Measurements from ENCODE around the gene SETD1A.

DNA sequence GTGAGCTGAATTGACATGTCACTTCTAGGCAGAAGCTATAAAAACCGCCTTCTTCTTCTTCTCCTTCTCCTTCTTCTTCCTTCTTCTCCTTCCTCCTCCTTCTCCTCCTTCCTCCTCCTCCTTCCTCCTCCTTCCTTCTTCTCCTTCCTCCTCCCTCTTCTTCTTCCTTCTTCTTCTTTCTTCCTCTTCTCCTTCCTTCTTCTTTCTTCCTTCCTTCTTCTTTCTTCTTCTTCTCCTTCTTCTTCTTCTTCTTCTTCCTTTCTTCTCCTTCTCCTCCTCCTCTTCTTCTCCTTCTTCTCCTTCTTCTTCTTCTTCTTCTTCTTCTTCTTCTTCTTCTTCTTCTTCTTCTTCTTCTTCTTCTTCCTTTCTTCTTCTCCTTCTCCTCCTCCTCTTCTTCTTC lies 38.9 kb upstream of the SETD1A start:
- TF ChIP-seq, protein P1, sequence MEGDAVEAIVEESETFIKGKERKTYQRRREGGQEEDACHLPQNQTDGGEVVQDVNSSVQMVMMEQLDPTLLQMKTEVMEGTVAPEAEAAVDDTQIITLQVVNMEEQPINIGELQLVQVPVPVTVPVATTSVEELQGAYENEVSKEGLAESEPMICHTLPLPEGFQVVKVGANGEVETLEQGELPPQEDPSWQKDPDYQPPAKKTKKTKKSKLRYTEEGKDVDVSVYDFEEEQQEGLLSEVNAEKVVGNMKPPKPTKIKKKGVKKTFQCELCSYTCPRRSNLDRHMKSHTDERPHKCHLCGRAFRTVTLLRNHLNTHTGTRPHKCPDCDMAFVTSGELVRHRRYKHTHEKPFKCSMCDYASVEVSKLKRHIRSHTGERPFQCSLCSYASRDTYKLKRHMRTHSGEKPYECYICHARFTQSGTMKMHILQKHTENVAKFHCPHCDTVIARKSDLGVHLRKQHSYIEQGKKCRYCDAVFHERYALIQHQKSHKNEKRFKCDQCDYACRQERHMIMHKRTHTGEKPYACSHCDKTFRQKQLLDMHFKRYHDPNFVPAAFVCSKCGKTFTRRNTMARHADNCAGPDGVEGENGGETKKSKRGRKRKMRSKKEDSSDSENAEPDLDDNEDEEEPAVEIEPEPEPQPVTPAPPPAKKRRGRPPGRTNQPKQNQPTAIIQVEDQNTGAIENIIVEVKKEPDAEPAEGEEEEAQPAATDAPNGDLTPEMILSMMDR (conservative IDR thresholded peaks at IDR 0.05) = no peak
- no peak for TF ChIP-seq EZH2 (IDR thresholded peaks at IDR 0.05; ENCODE audit: low read depth)

All from PC-9 (cell line).